DOHH2 (cell line): ENCODE data around the gene SLC8A1.

Experiments used
- H3F3A ChIP-seq: fragments of 200-600 bp; sonication (generic), shearing (Covaris generic); 2 replicates; pipeline ENCODE4 v1.6.0; 2016; ENCODE audit warnings: antibody characterized with exemption, mild to moderate bottlenecking; ENCODE audit not compliant: control insufficient read depth, insufficient read depth
- H3K27ac ChIP-seq: fragments of 200-600 bp; sonication (generic); 2 replicates; pipeline ENCODE4 v1.5.1; 2014; ENCODE audit warnings: low read depth, mild to moderate bottlenecking, low read length, moderate library complexity
- H3K27me3 ChIP-seq: fragments of 200-600 bp; sonication (generic); 2 replicates; pipeline ENCODE4 v1.6.1; 2014; ENCODE audit warnings: mild to moderate bottlenecking, low read length, mixed read lengths; ENCODE audit not compliant: control insufficient read depth
- H3K36me3 ChIP-seq: fragments of 200-600 bp; sonication (generic); 2 replicates; pipeline ENCODE4 v1.6.1; 2014; ENCODE audit warnings: mild to moderate bottlenecking, low read length, moderate library complexity, mixed read lengths; ENCODE audit not compliant: control insufficient read depth
- H3K4me1 ChIP-seq: fragments of 200-600 bp; sonication (generic); 2 replicates; pipeline ENCODE4 v1.6.1; 2014; ENCODE audit warnings: mild to moderate bottlenecking, low read length, mixed read lengths; ENCODE audit not compliant: control insufficient read depth
- H3K4me2 ChIP-seq: fragments of 200-600 bp; sonication (generic); 2 replicates; pipeline ENCODE4 v1.6.0; 2014; ENCODE audit warnings: mild to moderate bottlenecking, low read length, moderate library complexity
- H3K4me3 ChIP-seq: fragments of 200-600 bp; sonication (generic); 2 replicates; pipeline ENCODE4 v1.5.1; 2014; ENCODE audit warnings: mild to moderate bottlenecking, low read length, mixed read lengths
- H3K79me2 ChIP-seq: fragments of 200-600 bp; sonication (generic); 2 replicates; pipeline ENCODE4 v1.6.1; 2014; ENCODE audit warnings: mild to moderate bottlenecking, low read length, mixed read lengths; ENCODE audit not compliant: control insufficient read depth
- H3K9me2 ChIP-seq: fragments of 200-600 bp; sonication (generic); replicated peaks from 2 replicates; pipeline ENCODE4 v1.6.1; 2014; ENCODE audit warnings: mild to moderate bottlenecking, low read length, mixed read lengths; ENCODE audit not compliant: control insufficient read depth
- H3K9me3 ChIP-seq: fragments of 200-600 bp; sonication (generic); 2 replicates; pipeline ENCODE4 v1.6.1; 2014; ENCODE audit warnings: antibody characterized with exemption, low read length, mixed read lengths; ENCODE audit not compliant: control insufficient read depth, insufficient read depth
- H4K20me1 ChIP-seq: fragments of 200-600 bp; sonication (generic); 2 replicates; pipeline ENCODE4 v1.6.0; 2014; ENCODE audit warnings: low read depth, mild to moderate bottlenecking, antibody characterized with exemption, low read length, moderate library complexity; ENCODE audit not compliant: control insufficient read depth, insufficient read depth
- EZH2phosphoT487 ChIP-seq: fragments of 200-600 bp; sonication (generic); IDR thresholded peaks from 2 replicates; pipeline ENCODE4 v1.6.1; 2017; ENCODE audit warnings: borderline replicate concordance, mild to moderate bottlenecking, antibody characterized with exemption, low read length, moderate library complexity, mixed read lengths
- TF ChIP-seq, protein P1 (sequence below): fragments of 200-600 bp; sonication (generic); IDR thresholded peaks from one replicate; pipeline ENCODE4 v1.5.1; 2014; ENCODE audit warnings: antibody characterized with exemption, mild to moderate bottlenecking, low read depth, low read length; ENCODE audit not compliant: poor library complexity, severe bottlenecking

SLC8A1 gene

DNA sequence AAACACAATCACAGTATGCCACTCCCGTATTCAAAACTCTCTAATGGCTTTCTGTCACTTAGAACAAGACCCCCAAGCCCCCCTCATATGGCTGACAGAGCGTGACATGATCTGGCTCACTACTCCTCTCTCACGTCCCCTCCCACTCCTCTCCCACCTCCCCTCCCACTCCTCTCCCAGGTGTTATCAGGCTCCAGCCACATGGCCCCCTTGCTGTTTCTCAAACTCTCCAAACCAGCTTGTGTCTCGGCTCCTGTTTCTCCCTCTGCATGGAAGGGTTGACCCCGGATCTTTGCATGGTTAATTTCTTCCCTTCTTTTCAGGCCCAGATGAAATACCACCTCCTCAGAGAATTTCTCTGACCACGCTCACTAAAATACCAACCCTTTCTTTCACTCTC lies 180.8 kb downstream of the SLC8A1 start:
- H3K79me2 ChIP-seq: peaks cover 38% of the 10 kb centered on the region
- no peaks in the 10 kb centered on the region; the same call in 1 of the 2 replicates for H3K9me2 ChIP-seq
- peak overlapping the region; percentile 7; the same call in 1 of the 2 replicates for H3K4me3 ChIP-seq
- H3K4me1 ChIP-seq: peaks cover 61% of the 10 kb centered on the region
- H3K27ac ChIP-seq: no peak overlapping the region
- H3K36me3 ChIP-seq: no peaks in the 10 kb centered on the region; the same call in 1 of the 2 replicates
- H3F3A ChIP-seq: peaks cover 10% of the 10 kb centered on the region; the same call in 1 of the 2 replicates
- no peaks in the 10 kb centered on the region for H4K20me1 ChIP-seq
- no peaks in the 10 kb centered on the region for H3K27me3 ChIP-seq
- H3K4me2 ChIP-seq: peak overlapping the region; percentile 55
- TF ChIP-seq, protein P1, sequence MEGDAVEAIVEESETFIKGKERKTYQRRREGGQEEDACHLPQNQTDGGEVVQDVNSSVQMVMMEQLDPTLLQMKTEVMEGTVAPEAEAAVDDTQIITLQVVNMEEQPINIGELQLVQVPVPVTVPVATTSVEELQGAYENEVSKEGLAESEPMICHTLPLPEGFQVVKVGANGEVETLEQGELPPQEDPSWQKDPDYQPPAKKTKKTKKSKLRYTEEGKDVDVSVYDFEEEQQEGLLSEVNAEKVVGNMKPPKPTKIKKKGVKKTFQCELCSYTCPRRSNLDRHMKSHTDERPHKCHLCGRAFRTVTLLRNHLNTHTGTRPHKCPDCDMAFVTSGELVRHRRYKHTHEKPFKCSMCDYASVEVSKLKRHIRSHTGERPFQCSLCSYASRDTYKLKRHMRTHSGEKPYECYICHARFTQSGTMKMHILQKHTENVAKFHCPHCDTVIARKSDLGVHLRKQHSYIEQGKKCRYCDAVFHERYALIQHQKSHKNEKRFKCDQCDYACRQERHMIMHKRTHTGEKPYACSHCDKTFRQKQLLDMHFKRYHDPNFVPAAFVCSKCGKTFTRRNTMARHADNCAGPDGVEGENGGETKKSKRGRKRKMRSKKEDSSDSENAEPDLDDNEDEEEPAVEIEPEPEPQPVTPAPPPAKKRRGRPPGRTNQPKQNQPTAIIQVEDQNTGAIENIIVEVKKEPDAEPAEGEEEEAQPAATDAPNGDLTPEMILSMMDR: no peak
- no peak for TF ChIP-seq EZH2phosphoT487
- no peaks in the 10 kb centered on the region for H3K9me3 ChIP-seq

DNA sequence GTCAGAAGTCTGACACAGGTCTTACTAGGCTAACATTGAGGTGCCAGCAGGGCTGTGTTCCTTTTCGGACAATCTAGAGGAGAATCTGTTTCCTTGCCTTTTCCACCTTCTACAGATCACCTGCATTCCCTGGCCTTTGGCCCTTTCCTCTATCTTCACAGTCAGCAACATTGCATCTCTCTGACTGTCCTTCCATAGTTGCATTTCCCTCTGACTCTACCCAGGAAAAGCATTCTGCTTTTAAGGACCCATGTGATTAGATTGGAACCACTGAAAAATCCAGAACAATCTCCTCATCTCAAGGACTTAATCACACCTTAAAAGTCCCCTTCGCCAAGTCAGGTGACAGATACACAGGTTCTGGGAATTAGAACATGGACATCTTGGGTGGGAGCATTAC lies 181.5 kb downstream of the SLC8A1 start:
- Histone ChIP-seq H3K27me3 (no peaks in the 10 kb centered on the region), H3K36me3 (no peaks in the 10 kb centered on the region), H3K9me3 (no peaks in the 10 kb centered on the region), H3K4me3 (no peak overlapping the region), H3K9me2 (no peaks in the 10 kb centered on the region; the same call in 1 of the 2 replicates), H3K79me2 (peaks cover 31% of the 10 kb centered on the region), H3K27ac (no peak overlapping the region), H3K4me2 (no peak overlapping the region), H3F3A (peaks cover 10% of the 10 kb centered on the region; the same call in 1 of the 2 replicates), H4K20me1 (no peaks in the 10 kb centered on the region), H3K4me1 (peaks cover 54% of the 10 kb centered on the region)
- TF ChIP-seq EZH2phosphoT487: no peak
- TF ChIP-seq, protein P1: no peak

DNA sequence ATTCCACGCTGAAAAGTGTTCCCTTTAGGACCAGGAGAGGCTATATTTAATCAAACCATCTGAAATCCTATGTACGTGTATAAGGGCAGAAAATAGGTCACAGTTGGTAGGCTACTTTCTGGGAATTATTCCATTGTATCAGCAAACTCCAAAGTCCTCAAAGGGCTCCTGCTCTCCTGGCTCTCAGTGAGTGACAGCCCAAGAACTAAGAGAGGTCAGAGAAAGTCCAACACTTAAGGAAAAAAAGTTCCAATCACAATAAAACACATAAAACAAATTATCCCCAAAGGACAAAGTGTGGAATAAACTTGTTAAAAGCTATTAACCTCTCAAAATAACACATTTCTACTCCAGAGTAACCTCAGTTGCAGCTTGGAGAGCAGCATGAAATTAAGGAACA lies 183.3 kb downstream of the SLC8A1 start:
- TF ChIP-seq, protein P1: no peak
- TF ChIP-seq EZH2phosphoT487: no peak
- Histone ChIP-seq H3K4me3 (no peak overlapping the region), H3K4me2 (no peak overlapping the region), H3K9me3 (no peaks in the 10 kb centered on the region), H4K20me1 (no peaks in the 10 kb centered on the region), H3K4me1 (peaks cover 36% of the 10 kb centered on the region), H3K79me2 (peaks cover 20% of the 10 kb centered on the region), H3F3A (peaks cover 9% of the 10 kb centered on the region; the same call in 1 of the 2 replicates), H3K27ac (no peak overlapping the region), H3K36me3 (peaks cover 6% of the 10 kb centered on the region), H3K27me3 (no peaks in the 10 kb centered on the region), H3K9me2 (no peaks in the 10 kb centered on the region; the same call in 1 of the 2 replicates)
